Muscle layer of colon (tissue), 2 donors: ENCODE measurements around the gene ARHGAP30.
"Not testable (repeated sequence)": the region's sequence is repeated elsewhere in the genome, so short reads cannot be mapped to it uniquely, and the experiment has no call there.

Source experiments
- H3K27ac ChIP-seq: one replicate; pipeline ENCODE4 v1.7.0; 2013; ENCODE audit warnings: low read depth, mild to moderate bottlenecking, low read length, moderate library complexity
- H3K27me3 ChIP-seq, 2 donors: one replicate each; pipeline ENCODE4 v1.7.0; 2013; ENCODE audit warnings: low read length in 2 of 2, mild to moderate bottlenecking in 2 of 2; ENCODE audit not compliant: insufficient read depth in 2 of 2, control insufficient read depth in 1 of 2
- H3K36me3 ChIP-seq: one replicate; pipeline ENCODE4 v1.7.0; 2013; ENCODE audit warnings: mild to moderate bottlenecking, low read length; ENCODE audit not compliant: insufficient read depth
- H3K4me1 ChIP-seq: one replicate; pipeline ENCODE4 v1.7.0; 2013; ENCODE audit warnings: mild to moderate bottlenecking, low read length; ENCODE audit not compliant: insufficient read depth
- H3K4me3 ChIP-seq, 2 donors: one replicate each; pipeline ENCODE4 v1.7.0; 2013; ENCODE audit warnings: low read length in 2 of 2, low read depth in 1 of 2, mild to moderate bottlenecking in 1 of 2, moderate library complexity in 1 of 2
- H3K9ac ChIP-seq: one replicate; pipeline ENCODE4 v1.7.0; 2013; ENCODE audit warnings: low read length
- H3K9me3 ChIP-seq: one replicate; pipeline ENCODE4 v1.7.0; 2013; ENCODE audit warnings: mild to moderate bottlenecking, low read length
- donor health status: abdominal sarcoma.
- donor health status: Adenocarcinoma of cecum.

The ARHGAP30 gene

DNA sequence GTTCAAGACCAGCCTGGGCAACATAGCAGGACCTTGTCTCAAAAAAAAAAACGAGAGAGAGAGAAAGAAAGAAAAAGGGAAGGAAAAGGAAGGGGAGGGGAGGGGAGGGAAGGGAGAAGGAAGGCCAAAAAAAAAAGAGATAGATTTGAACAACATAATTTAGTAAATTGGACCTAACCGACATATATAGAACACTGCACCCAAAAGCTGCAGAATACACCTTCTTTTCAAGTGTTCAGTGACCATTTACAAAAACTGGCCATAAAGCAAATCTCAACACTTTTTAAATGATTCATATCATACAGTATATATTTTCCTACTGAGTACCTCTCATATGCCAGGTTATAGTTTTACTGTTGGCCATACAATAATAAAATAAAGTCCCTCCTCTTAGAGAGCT is 37.8 kb downstream of the ARHGAP30 start:
- H3K9me3 ChIP-seq, result no peaks in the 10 kb centered on the region
- no peak overlapping the region for H3K4me3 ChIP-seq
- no peak overlapping the region for H3K27ac ChIP-seq
- no peaks in the 10 kb centered on the region for H3K36me3 ChIP-seq
- H3K27me3 ChIP-seq, result no peaks in the 10 kb centered on the region
- no peak overlapping the region for H3K9ac ChIP-seq
- H3K4me1 ChIP-seq, result no peaks in the 10 kb centered on the region

- not testable (repeated sequence) for H3K9ac ChIP-seq, H3K27ac ChIP-seq, H3K27me3 ChIP-seq, H3K36me3 ChIP-seq, H3K9me3 ChIP-seq, H3K4me1 ChIP-seq, H3K4me3 ChIP-seq
These were observed 40.2 kb downstream of the ARHGAP30 start for GRCh38 chr1:161029466-161029865.

DNA sequence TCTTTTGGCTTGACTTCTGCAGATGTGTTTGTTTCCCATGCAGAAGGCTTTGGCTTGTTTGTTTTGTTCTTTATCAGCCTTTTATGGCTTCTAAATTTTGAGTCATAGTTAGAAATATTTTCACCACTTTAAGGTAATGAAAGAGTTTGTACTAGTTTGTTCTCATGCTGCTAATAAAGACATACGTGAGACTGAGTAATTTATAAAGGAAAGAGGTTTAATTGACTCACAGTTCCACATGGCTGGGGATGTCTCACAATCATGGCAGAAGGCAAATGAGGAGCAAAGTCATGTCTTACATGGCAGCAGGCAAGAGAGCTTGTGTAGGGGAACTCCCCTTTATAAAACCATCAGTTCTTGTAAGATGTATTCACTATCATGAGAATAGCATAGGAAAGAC is 42.7 kb downstream of the ARHGAP30 start:
- H3K27ac ChIP-seq, H3K9me3 ChIP-seq: not testable (repeated sequence)

DNA sequence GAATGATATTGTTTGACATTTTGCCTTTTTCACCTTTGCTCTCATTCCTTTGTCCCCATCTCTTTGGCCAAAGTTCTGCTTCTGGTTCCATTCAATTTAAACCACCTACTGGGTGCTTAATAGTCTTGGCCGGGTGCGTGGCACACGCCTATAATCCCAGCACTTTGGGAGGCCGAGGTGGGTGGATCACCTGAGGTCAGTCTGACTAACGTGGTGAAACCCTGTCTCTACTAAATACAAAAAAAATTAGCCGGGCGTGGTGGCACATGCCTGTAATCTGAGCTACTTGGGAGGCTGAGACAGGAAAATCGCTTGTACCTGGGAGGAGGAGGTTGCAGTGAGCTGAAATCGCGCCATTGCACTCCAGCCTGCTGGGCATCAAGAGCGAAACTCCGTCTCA is 47.3 kb downstream of the ARHGAP30 start:
- peaks cover 0 to 23% of the 10 kb centered on the region in 2 donors for H3K27me3 ChIP-seq
- H3K36me3 ChIP-seq, H3K9ac ChIP-seq, H3K4me3 ChIP-seq, H3K4me1 ChIP-seq, H3K9me3 ChIP-seq, H3K27ac ChIP-seq: not testable (repeated sequence)

More for the DNA sequence above, 42.7 kb downstream of the ARHGAP30 start:
- not testable (repeated sequence) for H3K36me3 ChIP-seq, H3K4me3 ChIP-seq, H3K4me1 ChIP-seq, H3K27me3 ChIP-seq, H3K9ac ChIP-seq

DNA sequence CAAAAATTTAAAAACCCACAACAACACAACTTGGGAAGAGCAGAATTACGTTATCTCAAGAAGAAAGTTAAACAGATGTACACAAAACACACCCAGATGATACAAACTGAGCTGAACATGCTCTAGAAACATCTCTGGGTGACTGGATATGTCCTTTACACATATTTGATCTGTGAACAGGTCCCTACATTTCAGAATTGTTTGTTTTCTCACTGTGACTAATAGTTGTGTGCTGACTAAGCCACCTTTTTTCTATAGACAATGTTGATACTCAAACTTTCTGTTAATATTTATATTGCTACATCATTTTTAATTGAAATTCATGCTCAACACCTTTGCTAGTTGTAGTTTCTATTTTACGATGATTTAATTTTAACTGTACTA is 47.7 kb downstream of the ARHGAP30 start:
- Histone ChIP-seq H3K27ac (no peak overlapping the region), H3K9me3 (no peaks in the 10 kb centered on the region), H3K4me1 (no peaks in the 10 kb centered on the region), H3K4me3 (no peak overlapping the region), H3K9ac (no peak overlapping the region), H3K27me3 (peaks cover 0 to 23% of the 10 kb centered on the region in 2 donors), H3K36me3 (no peaks in the 10 kb centered on the region)

- no peak overlapping the region for H3K27ac ChIP-seq
- H3K4me1 ChIP-seq, result no peaks in the 10 kb centered on the region
- no peak overlapping the region for H3K9ac ChIP-seq
- H3K36me3 ChIP-seq, result no peaks in the 10 kb centered on the region
- peak overlapping the region; percentile 32 to 58 for H3K4me3 ChIP-seq
- no peaks in the 10 kb centered on the region for H3K9me3 ChIP-seq
- peaks cover 0 to 23% of the 10 kb centered on the region in 2 donors for H3K27me3 ChIP-seq
These were observed 48.3 kb downstream of the ARHGAP30 start for GRCh38 chr1:161021165-161021969.

DNA sequence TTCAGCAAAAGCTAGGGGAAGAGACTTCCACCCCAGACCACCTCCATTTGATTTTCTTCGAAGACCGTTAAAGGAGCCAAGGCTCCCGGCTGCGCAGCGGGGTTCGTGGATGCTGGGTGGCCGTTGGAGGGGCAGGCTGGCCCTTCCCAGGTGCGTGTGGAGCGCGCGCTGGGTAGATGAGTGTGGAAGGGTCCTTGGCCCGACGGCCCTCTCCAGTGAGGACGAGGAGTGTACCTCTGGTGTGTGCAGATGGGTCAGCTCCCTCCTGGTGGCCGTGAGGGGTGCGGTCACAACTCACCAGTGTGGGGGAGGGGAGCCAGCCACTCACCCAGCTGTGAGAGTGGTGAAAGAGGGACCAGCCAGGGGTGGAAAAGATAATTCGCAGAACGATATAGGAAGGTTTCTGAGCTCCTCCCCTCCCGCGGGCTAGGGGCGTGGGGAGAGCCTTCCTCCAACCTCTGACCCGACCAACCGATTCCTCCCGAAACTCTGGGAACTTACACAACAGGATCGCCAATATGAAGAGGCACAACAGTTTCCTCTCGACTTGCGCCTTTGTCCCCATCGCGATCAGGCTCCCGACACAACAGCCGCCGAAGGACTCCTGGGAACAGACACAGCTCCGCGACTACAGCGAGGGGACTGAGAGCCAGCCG is 49.1 kb downstream of the ARHGAP30 start, which contains the start of gene F11R:
F11R (minus strand) TSS at position 644 of the 656 bp plus-strand sequence; CDS start at position 565, 79 bp downstream.
- peak within 1 kb of the TSS; percentile 24 for H3K27ac ChIP-seq
- H3K36me3 ChIP-seq, result no peaks in the 10 kb centered on the region

DNA sequence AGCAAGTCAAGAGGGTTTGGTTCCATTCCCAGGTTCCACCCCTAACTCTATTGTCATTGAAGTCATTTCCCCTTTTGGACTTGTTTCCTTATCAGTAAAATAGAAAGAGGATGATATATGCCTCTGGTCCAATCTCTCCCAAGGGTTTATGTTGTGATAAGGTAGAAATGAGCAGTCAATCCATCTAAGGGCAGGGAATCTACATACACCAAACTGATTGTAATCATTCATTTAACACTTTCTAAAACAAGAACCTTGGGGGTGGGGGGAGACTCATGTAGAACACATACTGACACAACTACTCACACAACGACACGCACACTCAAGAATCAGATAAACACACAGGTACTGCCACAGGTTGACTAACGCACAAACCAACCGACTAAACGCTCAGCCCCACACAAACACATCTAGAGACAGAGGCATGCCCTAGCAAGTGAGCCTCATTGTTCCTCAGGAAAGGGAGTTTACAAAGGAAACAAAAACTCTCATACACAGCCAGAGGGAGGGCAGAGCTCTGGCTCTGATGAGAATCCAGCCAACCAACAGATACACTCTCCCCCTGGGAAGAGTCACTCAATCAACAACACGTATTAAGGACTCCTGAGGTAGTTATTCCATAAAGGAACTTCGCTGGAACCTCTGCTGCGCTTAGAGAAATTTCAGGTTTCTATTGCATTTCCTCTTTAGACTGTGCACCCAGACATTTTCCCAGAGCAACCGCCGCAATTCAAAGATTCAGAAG is 49.8 kb downstream of the ARHGAP30 start:
- Histone ChIP-seq H3K27me3 (peaks cover 0 to 23% of the 10 kb centered on the region in 2 donors), H3K4me1 (no peaks in the 10 kb centered on the region), H3K27ac (no peak overlapping the region), H3K4me3 (peak overlapping the region; percentile 31 to 58), H3K9me3 (no peaks in the 10 kb centered on the region), H3K36me3 (no peaks in the 10 kb centered on the region), H3K9ac (no peak overlapping the region)

More for the DNA sequence above, 49.1 kb downstream of the ARHGAP30 start, which contains the start of gene F11R:
- no peaks in the 10 kb centered on the region for H3K4me1 ChIP-seq
- H3K27me3 ChIP-seq, result peaks cover 0 to 23% of the 10 kb centered on the region in 2 donors
- no peak within 1 kb of the TSS for H3K9ac ChIP-seq
- peak within 1 kb of the TSS; percentile 32 to 58 for H3K4me3 ChIP-seq
- no peaks in the 10 kb centered on the region for H3K9me3 ChIP-seq

GRCh38 chr1:161019111-161019660 is 50.5 kb downstream of the ARHGAP30 start:
- H3K4me3 ChIP-seq, H3K36me3 ChIP-seq, H3K9me3 ChIP-seq, H3K27ac ChIP-seq, H3K4me1 ChIP-seq, H3K9ac ChIP-seq: not testable (repeated sequence)
- H3K27me3 ChIP-seq, result peaks cover 0 to 23% of the 10 kb centered on the region in 2 donors

DNA sequence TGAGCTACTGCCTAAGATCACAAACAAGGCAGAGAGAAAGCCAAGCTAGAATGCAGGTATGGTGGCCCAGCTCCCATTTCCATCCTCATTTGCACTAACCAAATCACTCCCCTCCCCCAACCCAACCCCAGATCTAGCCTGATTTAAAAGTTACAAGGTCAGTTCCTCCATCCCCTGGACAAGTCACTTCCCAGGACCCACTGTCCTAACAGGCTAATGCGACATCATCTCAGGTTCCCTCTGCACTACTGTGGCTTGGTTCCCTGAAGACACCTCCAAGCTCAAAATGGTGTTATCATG is 51.1 kb downstream of the ARHGAP30 start:
- Histone ChIP-seq H3K27me3 (peaks cover 0 to 23% of the 10 kb centered on the region in 2 donors), H3K4me3 (no peak overlapping the region), H3K9ac (no peak overlapping the region), H3K27ac (no peak overlapping the region), H3K4me1 (no peaks in the 10 kb centered on the region), H3K9me3 (no peaks in the 10 kb centered on the region), H3K36me3 (no peaks in the 10 kb centered on the region)
